NCI-H1092 treated with DMSO at 0.1 percent for 48 hours (cell line): Measurements from ENCODE around the gene AK9.
"Not testable (repeated sequence)": the region's sequence is repeated elsewhere in the genome, so short reads cannot be mapped to it uniquely, and the experiment has no call there.

ENCODE experiments used
- DNase-seq: peaks from one replicate; lab custom pipeline; 2025; lab: John Stamatoyannopoulos, UW

Gene AK9

GRCh38 chr6:109690737-109691621 lies at the start of gene AK9, which contains the start of gene FIG4:
Gene AK9 (minus strand): TSS chr6:109691202. CDS start chr6:109675745, 15,457 bp downstream.
Gene FIG4 (plus strand): TSS chr6:109691296. CDS start chr6:109691436, 140 bp downstream.
- DNase-seq = peak; percentile 95

DNA sequence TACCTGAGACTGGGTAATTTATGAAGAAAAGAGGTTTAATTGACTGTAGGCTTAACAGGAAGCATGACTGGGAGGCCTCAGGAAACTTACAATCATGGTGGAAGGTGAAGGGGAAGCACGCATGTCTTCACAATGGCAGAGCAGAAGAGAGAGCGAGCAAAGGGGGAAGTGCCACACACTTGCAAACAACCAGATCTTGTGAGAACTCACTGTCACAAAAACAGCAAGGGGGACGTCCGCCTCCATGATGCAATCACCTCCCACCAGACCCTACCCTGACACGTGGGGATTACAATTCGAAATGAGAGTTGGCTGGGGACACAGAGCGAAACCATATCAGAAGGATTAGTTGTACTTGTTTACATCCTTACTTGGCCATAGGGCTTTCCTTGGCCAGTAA lies 49.8 kb upstream of the AK9 start:
- no peak for DNase-seq

DNA sequence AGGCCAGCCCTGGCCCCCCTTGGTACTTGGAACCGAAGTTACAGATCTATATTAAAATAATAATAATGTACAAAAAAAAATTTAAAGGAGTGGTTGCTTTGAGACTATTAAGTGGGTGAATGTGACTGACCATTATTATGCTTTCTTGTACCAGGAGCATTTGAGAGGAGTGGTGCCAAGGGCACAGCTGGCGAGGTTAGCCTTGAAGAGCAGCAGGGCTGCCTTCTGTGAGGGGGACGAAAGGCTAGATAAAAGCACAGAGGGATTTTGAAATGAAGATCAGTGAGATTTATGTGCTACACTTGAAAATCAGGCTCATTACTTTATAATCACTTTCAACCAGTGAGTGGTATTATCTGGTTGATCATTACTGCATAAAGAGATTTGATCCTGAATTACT lies 48.7 kb upstream of the AK9 start:
- DNase-seq = peak; percentile 28

- DNase-seq = no peak
These were observed 47.7 kb upstream of the AK9 start for GRCh38 chr6:109738667-109739066.

GRCh38 chr6:109738255-109738654 lies 47.3 kb upstream of the AK9 start:
- DNase-seq = no peak

GRCh38 chr6:109736273-109737025 lies 45.4 kb upstream of the AK9 start:
- no peak for DNase-seq

DNA sequence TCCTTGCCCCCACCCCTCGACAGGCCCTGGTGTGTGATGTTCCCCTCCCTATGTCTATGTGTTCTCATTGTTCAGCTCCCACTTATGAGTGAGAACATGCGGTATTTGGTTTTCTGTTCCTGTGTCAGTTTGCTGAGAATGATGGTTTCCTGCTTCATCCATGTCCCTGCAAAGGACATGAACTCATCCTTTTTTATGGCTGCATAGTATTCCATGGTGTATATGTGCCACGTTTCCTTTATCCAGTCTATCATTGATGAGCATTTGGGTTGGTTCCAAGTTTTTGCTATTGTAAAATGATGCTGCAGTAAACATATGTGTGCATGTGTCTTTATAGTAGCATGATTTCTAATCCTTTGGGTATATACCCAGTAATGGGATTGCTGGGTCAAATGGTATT lies 34.2 kb upstream of the AK9 start:
- DNase-seq = not testable (repeated sequence)

DNA sequence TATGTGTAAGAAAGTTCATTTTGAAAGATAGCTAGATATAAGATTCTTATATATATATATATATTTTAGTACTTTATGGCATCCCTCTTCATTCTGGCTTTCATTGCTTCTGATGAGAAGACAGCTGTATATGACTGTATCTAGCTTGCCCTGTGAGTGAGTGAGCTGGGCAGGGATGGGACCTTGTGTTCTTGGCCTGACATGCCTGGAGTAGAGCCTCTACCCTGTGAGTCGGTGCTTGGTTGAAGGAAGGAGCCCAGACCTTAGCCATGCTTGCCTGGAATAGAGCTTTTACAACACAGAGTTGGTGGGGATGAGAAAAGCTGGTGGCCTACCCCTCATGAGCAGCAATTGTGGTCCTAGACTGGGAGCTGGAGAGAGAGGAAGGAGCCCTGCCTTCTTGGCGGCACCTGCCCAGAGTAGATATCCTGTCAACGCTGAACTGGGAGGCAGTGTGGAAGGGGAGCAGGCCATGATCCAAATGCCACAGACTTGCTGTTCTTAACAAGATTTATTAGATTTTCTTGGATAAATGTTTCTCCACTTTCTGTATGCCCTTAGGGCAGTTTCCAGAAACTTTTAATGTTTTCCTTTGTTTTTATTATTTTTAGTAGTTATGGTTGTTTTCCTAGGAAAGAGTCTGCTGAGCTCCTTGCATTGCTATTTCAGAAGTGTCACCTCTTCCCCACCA lies 31.7 kb upstream of the AK9 start:
- no peak for DNase-seq

- DNase-seq = no peak
These were observed 31.0 kb upstream of the AK9 start for GRCh38 chr6:109722011-109722410.

DNA sequence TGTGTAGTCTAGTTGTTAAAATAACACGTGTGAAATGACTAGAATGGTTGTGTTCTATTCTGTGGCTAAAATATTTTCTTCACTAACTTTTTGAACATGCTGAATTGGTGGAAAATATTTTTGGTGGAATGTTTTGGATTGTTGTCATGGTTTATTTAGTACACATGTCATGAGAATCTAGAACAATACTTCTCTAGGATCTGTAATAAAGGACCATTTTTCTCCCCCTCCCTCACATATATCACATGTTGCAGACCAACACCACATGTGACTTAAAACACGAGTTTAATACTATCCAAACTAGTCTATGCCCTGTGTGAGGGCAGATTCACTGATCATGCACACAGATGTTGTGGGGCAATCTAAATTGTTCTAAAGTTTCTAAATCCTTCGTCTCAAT lies 29.3 kb upstream of the AK9 start:
- no peak for DNase-seq

- no peak for DNase-seq
These were observed 28.0 kb upstream of the AK9 start for GRCh38 chr6:109718991-109719390.

DNA sequence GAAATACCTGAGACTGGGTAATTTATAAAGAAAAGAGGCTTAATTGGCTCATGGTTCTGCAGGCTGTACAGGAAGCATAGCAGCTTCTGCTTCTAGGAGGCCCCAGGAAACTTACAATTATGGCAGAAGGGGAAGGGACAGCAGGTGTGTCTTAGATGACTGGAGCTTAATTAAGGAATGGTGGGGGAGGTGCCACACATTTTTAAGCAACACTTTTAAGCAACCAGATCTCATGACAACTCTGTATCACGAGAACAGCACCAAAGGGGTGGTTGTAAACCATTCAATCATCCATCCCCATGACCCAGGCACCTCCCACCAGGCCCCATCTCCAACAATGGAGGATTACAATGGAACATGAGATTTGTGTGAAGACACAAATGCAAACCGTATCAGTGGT lies 27.0 kb upstream of the AK9 start:
- no peak for DNase-seq

DNA sequence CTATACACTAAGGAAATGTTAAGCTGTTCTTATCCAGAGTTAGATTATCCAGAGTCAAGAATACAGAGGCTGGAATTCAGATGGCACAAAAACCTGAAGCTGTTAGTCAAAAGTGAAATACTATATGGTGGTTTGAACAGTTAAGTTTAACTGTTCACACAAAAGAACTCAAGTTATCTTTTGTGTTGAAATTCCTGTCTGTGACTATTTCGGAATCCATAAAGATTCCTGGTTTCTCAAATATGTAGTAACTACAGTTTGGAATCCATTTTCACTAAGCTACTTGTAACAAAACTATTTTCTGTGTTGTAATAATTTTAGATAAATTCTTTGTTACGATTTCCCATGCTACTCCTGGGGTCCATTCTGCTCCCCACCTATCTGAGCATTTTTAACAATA lies 24.6 kb upstream of the AK9 start:
- DNase-seq = no peak

GRCh38 chr6:109714611-109715010 lies 23.6 kb upstream of the AK9 start:
- no peak for DNase-seq

DNA sequence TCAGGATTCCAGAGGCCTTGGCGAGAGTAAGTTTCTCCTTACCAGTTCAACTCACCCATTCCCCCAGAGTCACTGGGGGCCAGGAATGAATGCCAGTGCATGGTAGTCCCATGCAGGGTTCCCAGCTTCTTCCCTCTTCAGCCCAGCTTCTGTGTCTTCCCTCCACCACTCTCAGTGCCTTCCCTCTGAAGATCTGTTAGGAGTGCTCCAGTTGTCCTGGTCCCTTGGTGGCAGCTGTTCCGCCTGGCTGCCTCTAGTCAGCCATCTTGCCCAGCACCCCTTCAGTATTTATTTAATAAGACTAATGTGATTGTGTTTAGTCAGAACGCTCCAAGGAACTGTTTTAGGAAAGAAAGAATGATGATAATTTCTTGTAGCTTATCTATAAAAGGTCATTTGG lies 23.2 kb upstream of the AK9 start:
- DNase-seq = no peak

DNA sequence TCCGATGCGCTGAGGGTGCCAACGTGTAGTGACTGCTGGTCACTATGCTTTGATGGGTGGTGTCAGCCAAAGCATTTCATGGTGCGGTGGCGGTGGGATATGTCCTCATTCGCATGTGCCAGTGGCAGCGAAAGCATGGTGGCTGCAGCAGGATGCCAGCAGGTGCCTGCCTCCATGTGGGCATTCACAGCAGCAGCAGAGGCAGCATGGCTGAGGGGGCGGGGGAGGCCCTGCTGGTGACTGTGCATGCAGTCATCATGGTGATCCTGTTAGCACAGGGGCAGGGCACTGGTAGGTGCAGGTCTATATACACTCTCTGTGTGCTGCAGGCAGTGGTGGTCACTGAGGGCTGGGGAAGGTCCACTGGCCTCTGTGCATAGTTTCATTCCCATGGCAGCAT lies 22.1 kb upstream of the AK9 start:
- DNase-seq = no peak

GRCh38 chr6:109708099-109708498 lies 17.1 kb upstream of the AK9 start:
- DNase-seq = not testable (repeated sequence)

DNA sequence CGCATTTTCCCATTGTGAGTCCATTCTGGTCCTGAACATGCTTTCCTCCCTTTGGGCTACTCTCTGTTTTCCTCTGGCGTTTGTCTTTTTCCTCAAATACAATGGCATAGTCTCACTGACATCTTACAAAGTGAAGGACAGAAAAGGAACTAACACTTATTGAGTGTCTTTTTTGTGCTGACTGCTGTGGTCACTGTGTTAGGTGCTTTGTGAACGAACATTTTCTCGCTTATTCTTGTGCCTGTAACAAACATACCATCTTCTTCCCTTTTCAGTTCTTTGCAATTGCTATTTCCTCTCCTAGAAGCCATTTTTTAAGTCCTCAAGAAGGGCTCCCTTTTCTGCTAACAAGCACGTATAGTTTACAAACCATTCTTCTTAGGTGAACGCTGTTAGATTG lies 15.5 kb upstream of the AK9 start:
- no peak for DNase-seq

DNA sequence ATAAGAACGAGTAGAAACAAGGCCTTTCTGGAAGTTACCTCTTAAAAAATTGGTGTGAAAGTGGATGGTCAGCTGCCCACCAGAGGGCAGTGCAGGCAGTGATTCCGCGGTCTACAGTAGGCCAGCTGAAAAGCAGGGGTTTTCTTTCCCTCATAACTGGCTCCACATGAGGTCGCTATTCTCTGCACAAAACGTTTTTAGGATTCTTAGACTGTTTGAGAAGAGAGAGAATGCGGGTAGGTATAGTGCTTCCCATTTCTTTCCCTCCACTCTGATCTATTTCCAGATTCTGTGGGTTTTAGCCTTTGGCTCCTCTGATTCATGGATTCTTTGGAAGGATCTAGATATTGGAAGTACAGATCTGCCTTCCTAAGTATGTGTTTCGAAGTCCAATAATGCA lies 14.3 kb upstream of the AK9 start:
- DNase-seq = peak; percentile 89

- no peak for DNase-seq
These were observed 11.8 kb upstream of the AK9 start for GRCh38 chr6:109702791-109703190.

- no peak for DNase-seq
These were observed 10.8 kb upstream of the AK9 start for GRCh38 chr6:109701774-109702173.

GRCh38 chr6:109701221-109701620 lies 10.2 kb upstream of the AK9 start:
- DNase-seq = no peak

DNA sequence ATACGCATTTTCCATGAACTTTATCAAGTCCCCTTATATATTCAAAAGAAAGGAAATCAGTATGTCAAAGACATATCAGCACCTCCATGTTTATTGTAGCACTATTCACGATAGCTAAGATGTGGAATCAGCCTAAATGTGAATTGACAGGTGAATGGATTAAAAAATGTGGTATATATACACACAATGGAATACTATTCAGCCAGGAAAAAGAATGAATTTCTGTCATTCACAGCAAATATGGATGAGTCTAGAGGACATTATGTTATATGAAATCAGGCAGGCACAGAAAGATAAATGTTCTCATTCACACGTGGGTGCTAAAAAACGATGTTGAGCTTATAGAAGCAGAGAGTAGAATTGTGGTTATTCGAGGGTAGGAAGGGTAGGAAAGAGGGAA lies 5.4 kb upstream of the AK9 start:
- DNase-seq = no peak
